ENCODE results near the gene ICA1. TPM values are rescaled to one million over a fixed set of nuclear protein-coding genes. Genes with fewer than 3 reads are reported as not detected.

ICA1 gene
- total RNA-seq, 2 donors from 2014 or later, result 1.4 to 9.7 TPM

DNA sequence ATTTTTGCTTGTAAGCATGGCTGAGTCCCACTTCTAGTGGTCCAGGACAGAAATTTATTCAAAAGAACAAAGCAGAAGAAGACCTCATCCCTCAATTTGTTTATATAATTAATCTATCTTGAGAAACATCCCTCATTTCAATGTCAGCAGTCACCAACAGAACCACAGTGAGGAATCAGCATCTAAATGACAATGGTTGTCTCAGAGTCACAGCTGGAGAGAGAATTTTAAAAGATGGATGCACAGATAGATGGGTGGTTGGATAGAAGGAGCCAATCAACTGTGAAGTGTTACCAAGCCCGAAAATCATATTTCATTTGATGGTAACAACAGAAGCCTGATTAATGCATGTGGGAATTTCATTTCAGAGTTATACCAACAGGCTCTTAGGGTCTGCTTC is 55.0 kb downstream of the ICA1 start:
- no peaks in the 10 kb centered on the region for H3K27me3 Mint-ChIP-seq
- H3K36me3 Mint-ChIP-seq (ENCODE audit: low read depth), result no peaks in the 10 kb centered on the region
- H3K27ac Mint-ChIP-seq, result no peak overlapping the region
- ATAC-seq (replicated peaks), result no peak
- H3K4me1 Mint-ChIP-seq, result no peaks in the 10 kb centered on the region
- no peak overlapping the region for H3K4me3 Mint-ChIP-seq
- H3K9me3 Mint-ChIP-seq, result no peaks in the 10 kb centered on the region

DNA sequence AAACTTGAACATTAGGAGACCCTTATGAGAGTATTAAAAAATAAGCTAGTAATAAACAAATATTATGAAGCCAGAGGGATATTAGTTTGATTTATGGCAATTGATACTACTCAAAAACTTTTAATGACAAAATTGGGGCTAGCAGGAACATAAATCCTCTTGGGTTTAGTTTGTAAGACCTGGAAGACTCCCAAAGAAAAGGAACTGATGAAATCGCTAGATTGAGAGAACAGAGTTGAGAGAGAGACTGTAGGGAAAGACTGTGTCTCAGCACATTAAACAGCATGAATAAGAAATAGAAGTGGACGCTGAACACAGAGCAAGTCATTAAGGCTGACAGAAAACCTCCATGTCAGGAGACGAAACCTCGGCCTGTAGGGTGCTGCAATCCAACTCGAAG is 56.4 kb downstream of the ICA1 start:
- H3K27ac Mint-ChIP-seq, result no peak overlapping the region
- H3K27me3 Mint-ChIP-seq, result no peaks in the 10 kb centered on the region
- no peaks in the 10 kb centered on the region for H3K36me3 Mint-ChIP-seq (ENCODE audit: low read depth)
- ATAC-seq (replicated peaks), result no peak
- no peaks in the 10 kb centered on the region for H3K9me3 Mint-ChIP-seq
- H3K4me3 Mint-ChIP-seq, result no peak overlapping the region
- no peaks in the 10 kb centered on the region for H3K4me1 Mint-ChIP-seq

DNA sequence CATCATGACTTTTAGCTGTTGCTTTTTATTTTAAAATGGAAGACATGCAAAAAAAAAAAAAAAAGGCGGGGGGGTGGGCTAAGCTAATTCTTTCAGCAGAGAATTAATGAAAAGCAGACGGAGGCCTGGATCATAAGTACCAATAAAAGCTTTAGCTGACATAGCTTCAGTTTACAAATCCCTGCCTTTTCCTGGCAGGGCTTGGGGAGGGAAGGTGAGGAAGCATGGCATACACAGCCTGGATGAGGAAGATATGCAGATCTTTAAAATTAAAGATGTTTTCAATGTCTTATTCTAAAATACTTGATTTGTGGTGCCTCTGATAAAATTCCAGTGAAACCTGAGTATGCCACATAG is 57.0 kb downstream of the ICA1 start:
- no peaks in the 10 kb centered on the region for H3K36me3 Mint-ChIP-seq (ENCODE audit: low read depth)
- no peak overlapping the region for H3K27ac Mint-ChIP-seq
- H3K27me3 Mint-ChIP-seq, result no peaks in the 10 kb centered on the region
- no peak overlapping the region for H3K4me3 Mint-ChIP-seq
- no peaks in the 10 kb centered on the region for H3K4me1 Mint-ChIP-seq
- H3K9me3 Mint-ChIP-seq, result no peaks in the 10 kb centered on the region
- no peak for ATAC-seq (replicated peaks)

DNA sequence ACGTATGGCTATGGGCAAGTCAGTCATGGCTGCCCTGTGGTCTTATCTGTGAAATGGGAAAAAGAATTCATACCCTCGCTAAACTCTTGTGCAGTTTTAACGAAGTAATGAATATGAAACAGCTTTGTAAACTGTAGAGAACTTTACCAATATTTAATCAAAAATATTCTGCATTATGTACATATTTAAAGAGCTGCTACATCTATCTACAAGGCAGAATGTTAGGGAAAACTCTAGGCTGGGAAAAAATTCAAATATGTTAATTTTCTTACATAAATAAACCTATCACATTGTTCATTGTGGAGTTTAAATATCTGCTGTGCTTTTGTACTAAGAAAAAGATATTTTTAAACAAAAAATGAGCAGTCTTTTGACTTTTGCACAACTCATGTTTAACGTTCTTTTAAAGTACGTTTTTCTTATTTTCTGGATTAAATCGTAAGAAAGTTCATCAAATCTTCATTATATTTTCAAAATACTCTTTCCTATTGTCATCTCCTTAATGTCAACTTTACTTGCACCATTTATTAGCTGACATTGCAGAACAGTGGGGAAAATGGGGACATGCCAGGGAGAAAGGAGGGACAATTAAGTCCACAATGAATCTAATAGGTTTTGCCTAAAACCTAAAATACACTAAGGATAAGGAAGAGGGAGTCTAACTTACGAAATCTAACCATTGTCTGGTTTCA is 57.5 kb downstream of the ICA1 start:
- Mint-ChIP-seq H3K36me3 (ENCODE audit: low read depth) (no peaks in the 10 kb centered on the region), H3K4me1 (no peaks in the 10 kb centered on the region), H3K4me3 (no peak overlapping the region), H3K27me3 (no peaks in the 10 kb centered on the region), H3K27ac (no peak overlapping the region), H3K9me3 (no peaks in the 10 kb centered on the region)
- ATAC-seq (replicated peaks), result no peak

DNA sequence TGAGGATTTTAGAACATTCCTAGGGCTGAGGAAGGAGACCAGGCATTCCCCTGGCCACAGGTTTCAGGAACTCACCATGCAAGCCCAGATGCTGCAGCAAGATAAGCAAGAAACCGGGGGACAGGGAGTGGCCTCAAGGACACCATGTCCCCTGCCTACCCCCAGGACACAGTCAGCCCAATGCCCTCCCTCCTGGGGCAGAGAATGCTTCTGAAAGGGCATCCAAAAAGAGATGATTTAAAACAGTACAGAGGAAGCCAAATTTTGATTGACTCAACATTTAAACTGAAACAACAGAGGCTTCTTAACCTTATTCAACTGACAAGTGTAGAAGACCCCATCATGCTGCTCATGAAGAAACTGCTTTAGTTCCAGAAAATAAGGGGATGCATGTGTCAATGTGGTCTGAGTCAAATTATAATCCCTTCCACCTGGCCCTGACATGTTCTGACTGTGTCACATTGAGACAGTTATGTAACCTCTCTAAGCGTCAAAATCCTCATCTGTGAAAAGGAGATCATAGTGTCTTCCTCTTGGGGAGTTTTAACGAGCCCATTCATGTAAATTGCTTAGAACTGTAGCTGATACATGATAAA is 60.0 kb downstream of the ICA1 start:
- peak; percentile 11 for ATAC-seq (replicated peaks)
- Mint-ChIP-seq H3K27ac (no peak overlapping the region), H3K36me3 (ENCODE audit: low read depth) (no peaks in the 10 kb centered on the region), H3K9me3 (no peaks in the 10 kb centered on the region), H3K4me1 (peaks cover 10% of the 10 kb centered on the region), H3K27me3 (no peaks in the 10 kb centered on the region), H3K4me3 (no peak overlapping the region)

DNA sequence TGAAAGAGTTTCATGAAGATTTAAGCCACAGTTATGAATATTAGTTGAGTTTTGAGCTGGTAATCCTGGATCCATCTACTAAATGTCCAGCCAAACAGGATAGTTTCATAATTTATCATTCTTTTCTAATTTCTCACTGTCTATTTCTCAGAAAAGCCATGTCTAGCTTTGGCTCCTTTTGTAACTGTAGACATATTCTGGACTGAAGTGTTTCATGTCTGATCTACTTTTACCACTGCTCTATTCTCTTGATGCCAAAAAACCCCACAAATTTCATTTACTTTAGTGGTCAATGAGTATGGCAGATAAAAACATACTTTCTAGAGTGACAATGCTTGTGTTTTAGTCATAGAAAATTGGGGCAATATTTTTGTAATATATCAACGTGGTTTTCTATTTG is 61.2 kb downstream of the ICA1 start:
- no peaks in the 10 kb centered on the region for H3K36me3 Mint-ChIP-seq (ENCODE audit: low read depth)
- peak; percentile 54 for ATAC-seq (replicated peaks)
- H3K4me3 Mint-ChIP-seq, result no peak overlapping the region
- H3K9me3 Mint-ChIP-seq, result no peaks in the 10 kb centered on the region
- peak overlapping the region; percentile 40 for H3K27ac Mint-ChIP-seq
- H3K27me3 Mint-ChIP-seq, result no peaks in the 10 kb centered on the region
- peaks cover 10% of the 10 kb centered on the region for H3K4me1 Mint-ChIP-seq

DNA sequence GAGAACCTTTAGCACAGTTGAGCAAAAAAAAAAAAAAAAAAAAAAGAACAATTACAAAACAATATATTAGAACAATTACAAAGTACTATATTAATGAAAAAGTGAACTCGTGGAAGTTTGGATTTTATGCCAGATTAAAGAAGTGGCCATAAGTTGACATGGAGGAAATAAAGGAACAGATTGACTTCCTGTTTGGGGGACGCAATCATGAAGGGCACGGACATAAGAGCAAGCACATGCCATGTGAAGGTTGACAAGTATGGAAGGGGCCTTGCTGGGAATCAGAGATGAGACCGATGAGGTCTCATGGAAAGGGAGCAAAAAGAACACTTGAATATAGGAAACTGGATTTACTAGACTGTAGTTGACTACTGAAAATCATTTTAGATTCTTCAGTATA is 61.7 kb downstream of the ICA1 start:
- no peak overlapping the region for H3K27ac Mint-ChIP-seq

DNA sequence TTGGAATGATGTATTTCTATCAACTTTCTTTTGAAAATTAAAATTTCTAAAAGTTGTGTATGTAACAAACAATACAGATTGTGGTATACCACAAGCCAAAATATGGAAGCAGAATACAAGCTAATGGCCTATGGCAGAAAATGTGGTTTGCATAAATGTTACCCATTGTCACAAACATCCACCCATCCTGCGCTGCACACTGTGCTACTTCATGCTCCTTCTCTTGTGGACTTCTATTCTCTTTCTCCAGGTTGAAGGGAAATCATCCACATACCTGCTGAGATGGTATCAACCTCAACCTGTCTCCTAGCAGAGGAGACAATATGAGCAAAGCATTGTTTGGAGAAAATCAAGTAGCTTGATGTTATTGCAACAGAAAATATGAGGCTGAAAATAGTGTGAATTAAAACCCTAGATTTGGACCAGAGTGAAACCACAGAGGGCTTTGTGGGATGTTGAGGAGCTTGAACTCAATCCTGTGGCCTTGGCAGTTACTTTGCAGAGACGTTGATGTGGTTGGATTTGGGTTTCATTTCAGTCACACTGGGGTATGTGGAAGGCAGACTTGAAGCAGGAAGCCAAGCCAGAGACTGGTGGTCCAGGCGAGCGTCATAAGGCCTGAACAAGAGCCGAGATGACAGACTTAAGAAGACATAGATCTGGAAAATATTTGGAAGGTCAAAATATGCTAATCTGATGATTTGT is 63.8 kb downstream of the ICA1 start:
- ATAC-seq (replicated peaks), result peak; percentile 85
- Mint-ChIP-seq H3K9me3 (no peaks in the 10 kb centered on the region), H3K4me1 (peaks cover 10% of the 10 kb centered on the region), H3K36me3 (ENCODE audit: low read depth) (no peaks in the 10 kb centered on the region), H3K27me3 (no peaks in the 10 kb centered on the region), H3K27ac (peak overlapping the region; percentile 13), H3K4me3 (peak overlapping the region; percentile 15)

More for the DNA sequence above, 61.7 kb downstream of the ICA1 start:
- Mint-ChIP-seq H3K9me3 (no peaks in the 10 kb centered on the region), H3K4me3 (no peak overlapping the region), H3K4me1 (peaks cover 10% of the 10 kb centered on the region), H3K27me3 (no peaks in the 10 kb centered on the region), H3K36me3 (ENCODE audit: low read depth) (no peaks in the 10 kb centered on the region)
- peak; percentile 27 for ATAC-seq (replicated peaks)

DNA sequence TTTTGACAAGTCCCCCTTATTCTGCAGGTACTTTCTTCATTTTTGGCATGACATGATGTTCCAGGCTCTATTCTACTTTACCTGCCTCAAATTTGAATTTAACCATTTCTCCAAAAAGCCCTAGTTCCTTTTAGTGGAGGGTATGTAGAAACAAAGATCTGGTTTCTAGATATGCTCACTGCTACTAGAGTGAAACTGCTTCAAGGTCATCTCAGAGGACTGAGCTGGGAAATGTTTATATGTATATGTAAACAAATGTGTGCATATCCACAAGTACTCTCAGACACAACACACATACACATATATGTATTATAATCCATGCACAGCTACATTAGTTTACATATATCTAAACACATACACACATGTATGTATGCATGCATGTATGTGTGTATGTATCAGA is 69.1 kb downstream of the ICA1 start:
- H3K36me3 Mint-ChIP-seq (ENCODE audit: low read depth), result no peaks in the 10 kb centered on the region
- no peak overlapping the region for H3K4me3 Mint-ChIP-seq
- H3K9me3 Mint-ChIP-seq, result no peaks in the 10 kb centered on the region
- H3K27me3 Mint-ChIP-seq, result no peaks in the 10 kb centered on the region
- H3K4me1 Mint-ChIP-seq, result no peaks in the 10 kb centered on the region
- ATAC-seq (replicated peaks), result no peak
- no peak overlapping the region for H3K27ac Mint-ChIP-seq

DNA sequence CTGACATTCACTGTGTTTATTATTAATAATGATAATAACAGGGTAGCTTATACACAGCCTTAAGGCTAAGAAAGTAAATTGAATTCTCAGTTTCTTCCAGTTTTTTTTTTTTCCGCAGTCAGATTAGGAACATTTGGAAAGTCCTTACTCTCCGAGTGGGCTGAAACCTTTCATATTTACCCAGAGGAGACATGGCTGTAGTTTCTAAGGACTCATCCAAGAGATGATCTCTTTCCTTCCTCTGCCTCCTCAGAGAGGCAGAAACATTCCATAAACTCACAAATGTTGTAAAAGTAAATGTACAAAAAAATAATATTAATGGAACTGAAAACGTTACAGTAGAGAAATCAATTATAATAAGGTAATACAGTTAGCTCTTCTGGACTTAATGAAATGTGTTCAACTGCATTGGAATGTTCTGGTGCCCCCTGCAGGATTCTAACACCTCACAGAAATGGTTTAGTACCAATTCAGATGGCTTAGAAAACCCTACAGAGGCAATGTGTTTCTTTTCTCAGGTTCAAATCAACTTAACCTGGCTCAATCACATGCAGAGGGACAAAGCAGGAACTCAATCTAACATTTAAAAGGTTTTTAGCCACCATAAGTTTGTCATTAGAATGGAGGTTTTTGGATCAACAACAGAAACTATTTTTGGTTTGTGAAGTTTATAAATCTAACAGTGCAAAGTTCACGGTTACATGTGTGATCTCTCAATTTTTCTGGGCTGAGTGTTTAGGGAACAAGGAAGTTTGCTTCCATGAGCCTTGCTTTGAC is 71.7 kb downstream of the ICA1 start:
- H3K27ac Mint-ChIP-seq, result no peak overlapping the region
- H3K9me3 Mint-ChIP-seq, result no peaks in the 10 kb centered on the region
- H3K27me3 Mint-ChIP-seq, result no peaks in the 10 kb centered on the region
- no peaks in the 10 kb centered on the region for H3K36me3 Mint-ChIP-seq (ENCODE audit: low read depth)
- H3K4me3 Mint-ChIP-seq, result no peak overlapping the region
- H3K4me1 Mint-ChIP-seq, result peaks cover 10% of the 10 kb centered on the region
- peak; percentile 68 for ATAC-seq (replicated peaks)

DNA sequence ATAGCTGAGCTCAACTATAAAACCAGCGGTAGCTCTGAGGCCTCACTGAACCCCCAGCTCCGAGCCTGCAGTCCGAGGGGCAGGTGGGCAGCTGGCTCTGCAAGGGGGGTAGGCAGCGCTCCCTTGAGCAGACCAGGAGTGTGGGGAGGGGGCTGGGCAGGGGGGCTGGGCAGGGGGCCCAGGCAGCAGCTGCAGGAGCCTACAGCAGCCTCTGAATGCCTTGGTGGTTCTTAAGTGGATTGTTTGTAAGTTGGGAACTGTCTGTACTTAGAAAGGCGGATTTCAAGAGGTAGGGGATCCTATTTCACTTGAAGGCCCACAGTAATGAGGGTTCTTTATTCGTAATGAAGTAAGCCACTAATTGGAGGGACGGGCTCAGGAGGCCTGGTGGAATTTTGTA is 72.3 kb downstream of the ICA1 start:
- H3K4me3 Mint-ChIP-seq, result no peak overlapping the region
- no peak for ATAC-seq (replicated peaks)

DNA sequence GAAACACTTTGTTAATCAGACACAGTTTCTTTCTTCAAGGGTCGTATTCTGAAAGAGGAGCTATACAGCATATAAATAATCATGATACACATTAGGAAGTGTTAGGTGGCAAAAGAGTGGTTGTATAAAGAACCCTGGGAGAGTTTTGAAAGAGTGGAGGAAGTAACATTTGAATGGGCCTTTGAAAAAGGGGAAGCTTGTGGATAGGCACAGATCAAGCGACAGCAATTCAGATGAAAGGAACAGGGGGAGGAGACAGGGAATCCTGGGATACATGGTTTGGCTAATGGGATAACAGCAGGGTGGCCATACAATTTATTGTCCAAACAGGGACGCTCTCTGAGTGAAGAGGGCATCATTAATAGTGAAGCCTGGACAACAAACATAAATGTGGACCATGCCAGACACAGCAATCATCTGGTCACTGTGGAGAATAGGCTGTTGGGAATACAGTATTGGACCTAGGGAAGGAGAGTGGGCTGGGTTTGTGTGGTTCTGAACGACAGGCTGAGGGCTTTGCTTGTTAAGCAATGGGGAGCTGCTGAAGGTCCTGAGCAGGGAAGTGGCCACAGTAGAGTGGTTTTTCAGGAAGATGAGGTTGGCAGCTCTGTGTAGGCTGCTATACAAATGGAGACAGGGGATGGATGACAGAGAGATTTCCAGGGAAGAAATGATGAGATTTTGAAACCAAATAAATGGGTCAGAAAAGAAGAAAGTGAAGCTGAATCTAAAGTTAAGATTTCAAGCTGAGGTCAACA is 75.9 kb downstream of the ICA1 start:
- Mint-ChIP-seq H3K4me1 (peaks cover 10% of the 10 kb centered on the region), H3K36me3 (ENCODE audit: low read depth) (no peaks in the 10 kb centered on the region), H3K27me3 (no peaks in the 10 kb centered on the region), H3K4me3 (no peak overlapping the region), H3K9me3 (no peaks in the 10 kb centered on the region), H3K27ac (peak overlapping the region; percentile 1)
- no peak for ATAC-seq (replicated peaks)

More for the DNA sequence above, 72.3 kb downstream of the ICA1 start:
- no peaks in the 10 kb centered on the region for H3K36me3 Mint-ChIP-seq (ENCODE audit: low read depth)
- H3K27ac Mint-ChIP-seq, result no peak overlapping the region
- H3K9me3 Mint-ChIP-seq, result no peaks in the 10 kb centered on the region
- no peaks in the 10 kb centered on the region for H3K27me3 Mint-ChIP-seq
- H3K4me1 Mint-ChIP-seq, result peaks cover 10% of the 10 kb centered on the region

DNA sequence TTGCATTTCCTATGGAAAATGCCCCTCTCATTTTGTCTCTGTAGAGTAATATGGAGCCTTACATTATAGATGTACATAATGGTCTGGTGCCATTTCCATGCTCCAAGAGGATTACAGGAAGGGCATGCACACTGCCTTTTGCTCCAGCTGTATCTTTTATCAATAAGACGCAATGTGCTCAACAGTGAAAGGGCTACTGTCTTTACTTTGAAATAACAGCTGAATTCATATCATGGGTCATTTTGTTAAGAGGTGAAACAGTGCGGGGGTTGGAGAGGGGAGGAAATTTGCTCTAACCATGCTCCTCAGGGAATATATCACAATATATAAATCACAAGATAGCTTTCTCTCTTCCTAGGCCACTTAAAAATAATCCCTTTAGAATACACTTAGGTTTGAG is 77.7 kb downstream of the ICA1 start:
- no peak for ATAC-seq (replicated peaks)

DNA sequence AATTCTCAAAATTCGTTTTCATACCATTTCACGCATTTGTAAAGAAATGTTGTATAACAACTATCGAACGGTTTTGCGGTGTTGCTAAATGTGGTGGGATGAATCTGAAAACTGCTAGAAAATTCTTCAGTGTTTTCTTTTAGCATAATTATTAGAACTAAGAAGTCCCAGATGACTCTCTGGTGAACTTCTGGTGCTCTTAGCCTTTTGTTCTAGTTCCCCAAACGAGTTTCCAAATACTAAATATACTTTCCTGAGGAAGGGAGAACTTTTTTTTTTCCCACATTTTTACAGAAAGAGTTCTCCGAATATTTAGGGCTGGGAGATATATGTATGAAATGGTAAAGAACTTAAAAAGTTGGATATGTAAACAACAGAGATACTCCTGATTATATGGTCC is 82.5 kb downstream of the ICA1 start:
- Mint-ChIP-seq H3K9me3 (no peaks in the 10 kb centered on the region), H3K36me3 (ENCODE audit: low read depth) (no peaks in the 10 kb centered on the region), H3K4me3 (no peak overlapping the region), H3K4me1 (peaks cover 22% of the 10 kb centered on the region), H3K27me3 (no peaks in the 10 kb centered on the region), H3K27ac (no peak overlapping the region)
- ATAC-seq (replicated peaks), result no peak

More for the DNA sequence above, 77.7 kb downstream of the ICA1 start:
- Mint-ChIP-seq H3K36me3 (ENCODE audit: low read depth) (no peaks in the 10 kb centered on the region), H3K9me3 (no peaks in the 10 kb centered on the region), H3K27me3 (no peaks in the 10 kb centered on the region), H3K27ac (no peak overlapping the region), H3K4me3 (no peak overlapping the region), H3K4me1 (peaks cover 10% of the 10 kb centered on the region)
